Amygdala (tissue), 56 donors: ENCODE results near the gene PRAMEF13.
"Not testable (repeated sequence)": the region's sequence is repeated elsewhere in the genome, so short reads cannot be mapped to it uniquely, and the experiment has no call there.

Experiments
- DNase-seq, 56 donors: peaks; one replicate each; lab custom pipeline; 2025; lab: John Stamatoyannopoulos, UW

Gene PRAMEF13

DNA sequence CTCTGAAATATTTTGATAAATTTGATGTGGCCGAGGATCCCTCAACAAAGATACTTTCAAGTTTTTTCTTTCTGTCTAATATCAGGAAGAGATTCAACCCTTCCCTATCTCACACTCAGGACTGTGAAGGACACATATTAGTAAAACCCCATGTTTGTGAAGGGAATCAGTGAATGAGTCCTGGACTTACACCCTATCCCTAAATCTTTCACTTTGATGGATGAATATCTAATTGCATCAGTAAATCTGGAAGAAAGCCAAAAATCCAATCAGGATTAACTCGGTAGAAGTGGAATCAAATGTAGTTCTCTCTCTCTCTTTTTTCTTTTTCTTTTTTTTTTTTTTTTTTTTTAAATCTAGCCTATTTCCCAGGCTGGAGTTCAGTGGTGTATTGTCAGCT is 29.7 kb downstream of the PRAMEF13 start, which contains the start of gene PRAMEF9:
PRAMEF9 (plus strand) TSS at position 301 of the 400 bp plus-strand sequence. CDS start 3,433 bp downstream, outside the sequence.
- DNase-seq: not testable (repeated sequence)

DNA sequence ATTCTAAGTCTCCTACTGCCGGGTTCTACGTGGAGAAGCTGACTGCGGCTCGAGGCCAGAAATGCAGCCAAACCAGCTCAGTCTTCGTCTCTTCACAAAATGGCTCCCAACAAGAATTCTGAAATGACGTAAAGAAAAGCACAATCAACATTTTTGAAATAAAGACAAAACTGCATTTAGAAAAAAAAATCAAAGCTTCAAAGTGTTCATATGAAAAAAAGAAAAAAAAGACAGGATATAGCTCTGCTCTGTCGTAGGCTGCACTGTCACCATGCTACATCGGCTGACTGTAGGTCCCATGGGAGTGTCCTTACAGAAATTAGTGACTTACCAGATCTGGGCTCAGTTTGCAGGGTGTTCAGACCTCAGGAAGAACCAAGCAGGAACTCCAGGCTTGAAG is 35.7 kb downstream of the PRAMEF13 start, which contains the start of gene HNRNPCL4:
HNRNPCL4 (minus strand) TSS at position 101 of the 400 bp plus-strand sequence. CDS start 164 bp downstream, outside the sequence.
- not testable (repeated sequence) for DNase-seq

DNA sequence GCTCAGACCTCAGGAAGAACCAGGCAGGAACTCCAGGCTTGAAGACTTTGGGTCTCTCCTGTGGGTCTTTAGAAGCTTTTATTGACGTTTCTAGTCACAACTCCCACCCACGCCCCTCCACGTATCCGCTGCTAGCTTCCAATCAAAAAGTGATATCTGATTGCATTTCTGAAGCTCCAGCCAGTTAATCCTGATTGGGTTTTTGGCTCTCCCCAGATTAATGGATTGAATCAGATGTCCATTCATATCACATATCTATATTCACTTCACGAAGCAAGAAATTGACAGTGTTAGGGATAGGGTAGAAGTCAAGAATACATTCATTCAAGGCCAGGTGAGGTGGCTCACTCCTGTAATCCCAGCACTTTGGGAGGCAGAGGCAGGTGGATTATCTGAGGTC is 45.3 kb downstream of the PRAMEF13 start, which contains the start of gene PRAMEF26:
PRAMEF26 (minus strand) TSS at position 101 of the 400 bp plus-strand sequence. CDS start 2,914 bp downstream, outside the sequence.
- not testable (repeated sequence) for DNase-seq
